ENCODE results near the gene GCK.
A peak's percentile ranks its signal among the peaks of the same experiment; 100 is the strongest.
"Not testable (repeated sequence)": the region's sequence is repeated elsewhere in the genome, so short reads cannot be mapped to it uniquely, and the experiment has no call there.

Gene GCK

DNA sequence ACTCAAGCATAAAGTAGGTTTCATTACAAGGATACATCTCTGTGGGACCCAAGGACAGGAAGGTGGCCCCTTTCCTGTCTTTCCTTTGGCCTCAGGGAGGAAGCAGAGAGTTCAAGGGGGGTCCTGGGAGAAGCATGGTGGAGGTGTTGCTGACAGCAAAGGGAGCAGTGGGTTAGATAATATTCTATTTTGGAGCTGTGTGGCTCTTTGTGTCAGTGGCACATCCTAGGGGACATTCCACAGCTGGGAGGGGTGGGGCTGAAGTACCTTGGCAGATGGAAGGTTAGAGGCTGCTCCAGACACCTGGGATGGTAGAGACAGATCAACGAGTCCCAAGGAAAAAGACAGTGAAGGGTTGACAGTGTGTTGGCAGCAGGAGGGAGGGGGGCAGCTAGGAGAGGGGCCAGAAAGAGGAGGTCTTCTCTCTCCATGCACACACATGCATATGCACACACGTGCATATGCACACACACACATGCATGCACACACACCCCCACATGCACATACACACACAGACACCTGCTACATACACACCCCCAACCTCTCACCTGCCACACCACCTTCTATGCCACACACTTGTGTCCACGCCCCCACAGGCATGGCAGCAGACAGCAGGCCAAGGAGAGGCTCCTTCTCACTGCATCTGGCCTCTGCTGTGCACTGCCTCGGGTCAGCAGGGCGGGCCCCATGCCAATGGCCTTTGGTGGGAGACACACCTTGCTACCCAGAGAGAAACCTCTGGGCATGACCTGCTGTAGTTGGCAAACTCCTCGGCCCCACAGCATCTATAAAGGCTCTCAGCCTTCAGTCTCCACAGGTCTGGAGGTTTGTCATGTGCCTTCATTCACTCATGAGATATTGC lies 60.3 kb downstream of the GCK start:
- H3K36me3 ChIP-seq (ENCODE audit: insufficient read depth, low read length): no peaks in the 10 kb centered on the region
- H3K27me3 ChIP-seq (ENCODE audit: control insufficient read depth in 1 of 2, insufficient read depth in 2 of 2, low read length in 2 of 2): no peaks in the 10 kb centered on the region
- H3K27ac ChIP-seq (ENCODE audit: low read depth, low read length): no peak overlapping the region
- no peak overlapping the region for H3K4me3 ChIP-seq (ENCODE audit: low read depth in 1 of 2, low read length in 2 of 2)
- no peaks in the 10 kb centered on the region for H3K4me1 ChIP-seq (ENCODE audit: insufficient read depth, low read length)
- no peak overlapping the region for H3K9ac ChIP-seq (ENCODE audit: low read length)
- H3K9me3 ChIP-seq (ENCODE audit: low read length): no peaks in the 10 kb centered on the region

DNA sequence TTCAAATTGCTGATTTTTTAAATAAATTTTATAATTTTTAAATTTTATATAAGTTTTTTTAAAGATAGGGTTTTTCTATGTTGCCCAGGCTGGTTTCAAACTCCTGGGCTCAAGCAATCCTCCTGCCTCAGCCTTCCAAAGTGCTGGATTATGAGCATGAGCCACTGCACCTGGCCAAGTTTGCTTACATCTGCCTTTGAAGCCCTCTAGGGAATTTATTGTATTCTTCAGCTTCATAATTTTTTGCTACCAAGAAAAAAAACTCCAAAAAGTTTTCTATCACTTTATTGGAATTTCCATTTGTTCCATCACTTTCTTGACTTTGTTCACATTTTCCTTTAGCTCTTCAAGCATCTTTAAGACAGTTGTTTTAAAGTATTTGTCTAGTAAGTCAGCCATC lies 62.1 kb downstream of the GCK start:
- Histone ChIP-seq H3K36me3 (ENCODE audit: insufficient read depth, low read length) (no peaks in the 10 kb centered on the region), H3K27me3 (ENCODE audit: control insufficient read depth in 1 of 2, insufficient read depth in 2 of 2, low read length in 2 of 2) (no peaks in the 10 kb centered on the region), H3K4me3 (ENCODE audit: low read depth in 1 of 2, low read length in 2 of 2) (no peak overlapping the region), H3K27ac (ENCODE audit: low read depth, low read length) (no peak overlapping the region), H3K4me1 (ENCODE audit: insufficient read depth, low read length) (peaks cover 8% of the 10 kb centered on the region), H3K9me3 (ENCODE audit: low read length) (no peaks in the 10 kb centered on the region), H3K9ac (ENCODE audit: low read length) (no peak overlapping the region)

DNA sequence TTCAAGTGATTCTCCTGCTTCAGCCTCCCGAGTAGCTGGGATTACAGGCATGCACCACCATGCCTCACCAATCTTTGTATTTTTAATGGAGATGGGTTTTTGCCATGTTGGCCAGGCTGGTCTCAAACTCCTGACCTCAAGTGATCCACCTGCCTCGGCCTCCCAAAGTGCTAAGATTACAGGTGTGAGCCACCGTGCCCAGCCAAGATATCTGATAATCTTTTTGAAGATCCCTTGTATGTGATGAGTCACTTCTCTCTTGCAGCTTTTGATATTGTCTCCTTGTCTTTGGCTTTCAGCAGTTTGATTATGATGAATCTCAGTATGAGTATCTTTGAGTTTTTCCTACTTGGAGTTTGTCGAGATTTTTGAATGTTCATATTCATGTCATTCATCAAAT lies 62.7 kb downstream of the GCK start:
- not testable (repeated sequence) for H3K36me3 ChIP-seq (ENCODE audit: insufficient read depth, low read length); H3K27ac ChIP-seq (ENCODE audit: low read depth, low read length); H3K9ac ChIP-seq (ENCODE audit: low read length); H3K9me3 ChIP-seq (ENCODE audit: low read length); H3K27me3 ChIP-seq (ENCODE audit: control insufficient read depth in 1 of 2, insufficient read depth in 2 of 2, low read length in 2 of 2); H3K4me3 ChIP-seq (ENCODE audit: low read depth in 1 of 2, low read length in 2 of 2)
- peaks cover 14% of the 10 kb centered on the region for H3K4me1 ChIP-seq (ENCODE audit: insufficient read depth, low read length)

DNA sequence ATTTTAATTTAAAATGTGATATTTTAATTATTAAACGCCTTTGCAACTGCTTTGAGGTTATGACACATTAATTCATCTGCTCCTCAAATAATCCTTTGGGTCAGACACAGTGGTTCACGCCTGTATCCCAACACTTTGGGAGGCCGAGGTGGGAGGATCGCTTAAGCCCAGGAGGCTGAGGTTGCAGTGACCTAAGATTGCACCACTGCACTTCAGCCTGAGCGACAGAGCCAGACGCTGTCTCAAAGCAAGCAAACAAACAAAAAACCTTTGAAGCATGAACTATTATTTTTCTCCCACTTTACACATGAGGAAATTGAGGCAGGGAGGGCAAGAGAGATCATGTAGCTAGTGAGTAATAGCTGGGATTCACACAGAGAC lies 64.4 kb downstream of the GCK start:
- Histone ChIP-seq H3K27ac (ENCODE audit: low read depth, low read length) (no peak overlapping the region), H3K4me1 (ENCODE audit: insufficient read depth, low read length) (peaks cover 16% of the 10 kb centered on the region), H3K9ac (ENCODE audit: low read length) (no peak overlapping the region), H3K36me3 (ENCODE audit: insufficient read depth, low read length) (peaks cover 18% of the 10 kb centered on the region), H3K27me3 (ENCODE audit: control insufficient read depth in 1 of 2, insufficient read depth in 2 of 2, low read length in 2 of 2) (no peaks in the 10 kb centered on the region), H3K9me3 (ENCODE audit: low read length) (no peaks in the 10 kb centered on the region), H3K4me3 (ENCODE audit: low read depth in 1 of 2, low read length in 2 of 2) (no peak overlapping the region)

DNA sequence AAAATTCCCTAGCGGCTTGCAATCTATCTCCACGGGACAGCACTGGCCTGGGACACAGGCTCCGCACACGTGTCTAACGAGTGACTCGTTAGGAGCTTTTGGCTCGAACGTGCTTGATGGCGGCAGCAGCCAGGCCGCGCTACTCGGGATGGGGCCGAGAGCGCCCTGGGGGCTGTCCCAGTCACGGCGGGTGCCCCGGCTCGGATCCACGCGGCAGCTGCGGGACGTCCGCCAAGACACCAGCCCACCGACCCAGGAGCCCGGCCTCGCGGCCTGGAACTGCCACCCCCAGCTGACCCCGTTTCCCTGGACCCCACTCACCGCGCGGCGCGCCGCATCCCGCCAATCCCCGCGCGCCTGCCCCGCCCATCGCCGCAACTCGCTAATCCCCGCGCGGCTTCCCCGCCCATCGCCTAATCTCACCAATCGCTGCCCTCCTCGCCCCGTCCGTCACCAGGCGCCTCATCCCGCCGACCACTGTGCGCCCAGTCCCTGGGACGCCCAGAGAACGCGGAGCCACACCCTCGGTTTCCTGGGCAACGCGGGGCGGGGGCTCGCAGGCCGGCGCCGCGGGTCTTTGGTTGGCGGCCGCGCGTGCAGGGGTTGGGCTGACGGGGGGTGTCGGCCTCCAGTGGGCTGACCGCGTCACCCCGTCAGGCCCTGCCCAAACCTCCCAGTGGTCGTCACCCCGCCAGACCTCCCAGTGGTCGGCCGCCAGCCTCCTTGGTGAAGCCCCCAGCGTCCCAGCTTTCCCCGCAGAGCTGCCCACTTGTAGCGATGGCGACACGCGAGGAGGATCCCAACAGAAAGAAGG lies 65.8 kb downstream of the GCK start, which contains the start of gene POLD2:
TSS of gene POLD2 (minus strand) at position 359 of the 814 bp plus-strand sequence. CDS start 1,495 bp downstream, outside the sequence.
- Histone ChIP-seq H3K9ac (ENCODE audit: low read length) (peak within 1 kb of the TSS; percentile 61), H3K27ac (ENCODE audit: low read depth, low read length) (peak within 1 kb of the TSS; percentile 82), H3K9me3 (ENCODE audit: low read length) (no peaks in the 10 kb centered on the region), H3K36me3 (ENCODE audit: insufficient read depth, low read length) (peaks cover 26% of the 10 kb centered on the region), H3K27me3 (ENCODE audit: control insufficient read depth in 1 of 2, insufficient read depth in 2 of 2, low read length in 2 of 2) (no peaks in the 10 kb centered on the region), H3K4me1 (ENCODE audit: insufficient read depth, low read length) (peaks cover 16% of the 10 kb centered on the region), H3K4me3 (ENCODE audit: low read depth in 1 of 2, low read length in 2 of 2) (peak within 1 kb of the TSS; percentile 81 to 86)

DNA sequence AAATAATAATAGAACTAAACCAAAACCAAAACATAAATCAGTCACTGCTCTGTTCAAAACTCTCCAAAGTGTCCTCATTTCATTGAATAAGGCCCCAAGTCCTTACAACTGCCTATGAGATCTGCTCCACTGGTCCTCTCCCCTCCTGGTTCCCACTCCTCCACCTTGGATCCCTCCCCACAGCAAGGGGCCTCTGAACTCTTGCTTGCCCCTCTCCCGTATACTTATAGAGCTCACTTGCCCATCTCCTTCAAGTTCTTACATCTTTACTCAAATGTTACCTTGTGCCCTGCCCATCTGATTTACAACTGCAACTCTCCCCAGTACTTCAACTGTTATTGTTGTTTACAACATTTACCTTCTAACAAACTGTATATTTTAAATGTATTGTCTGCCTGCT lies 66.7 kb downstream of the GCK start:
- Histone ChIP-seq H3K9ac (ENCODE audit: low read length) (peak overlapping the region; percentile 61), H3K27me3 (ENCODE audit: control insufficient read depth in 1 of 2, insufficient read depth in 2 of 2, low read length in 2 of 2) (no peaks in the 10 kb centered on the region), H3K27ac (ENCODE audit: low read depth, low read length) (peak overlapping the region; percentile 82), H3K36me3 (ENCODE audit: insufficient read depth, low read length) (peaks cover 27% of the 10 kb centered on the region), H3K9me3 (ENCODE audit: low read length) (no peaks in the 10 kb centered on the region), H3K4me1 (ENCODE audit: insufficient read depth, low read length) (peaks cover 16% of the 10 kb centered on the region), H3K4me3 (ENCODE audit: low read depth in 1 of 2, low read length in 2 of 2) (peak overlapping the region; percentile 58 to 81)

DNA sequence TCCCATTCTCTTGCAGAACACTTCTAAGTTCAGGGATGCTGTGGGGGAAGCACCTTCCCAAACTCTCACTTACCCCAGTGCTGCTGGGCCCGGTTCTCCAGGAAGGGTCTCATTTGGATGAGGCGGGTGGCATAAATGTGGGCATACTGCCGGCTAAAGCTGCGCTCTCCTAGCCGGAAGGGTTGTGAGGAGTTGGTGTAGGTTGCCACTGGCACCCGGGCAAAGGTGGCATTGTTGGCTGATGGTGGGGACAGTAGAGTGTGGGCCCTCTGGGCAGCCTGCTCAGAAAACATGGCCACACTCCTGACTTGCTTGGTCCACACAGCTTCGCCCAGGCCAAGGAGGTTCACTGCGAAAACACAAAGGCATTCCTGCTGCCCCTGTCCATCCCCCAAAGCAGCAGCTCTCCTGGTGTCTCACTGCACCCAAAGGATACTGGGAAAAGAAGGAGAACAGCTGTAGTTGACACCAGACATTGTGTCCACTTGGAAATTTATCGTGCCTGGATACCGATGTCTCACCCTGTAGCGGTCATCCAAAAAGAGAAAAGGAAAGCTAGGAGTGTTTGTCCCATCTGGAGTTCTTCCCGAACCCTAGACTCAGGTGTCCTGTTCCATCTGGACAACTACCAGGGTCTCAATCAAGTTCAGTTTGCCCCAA lies 67.3 kb downstream of the GCK start:
- Histone ChIP-seq H3K9me3 (ENCODE audit: low read length) (no peaks in the 10 kb centered on the region), H3K9ac (ENCODE audit: low read length) (no peak overlapping the region), H3K36me3 (ENCODE audit: insufficient read depth, low read length) (peaks cover 34% of the 10 kb centered on the region), H3K4me1 (ENCODE audit: insufficient read depth, low read length) (peaks cover 16% of the 10 kb centered on the region), H3K27me3 (ENCODE audit: control insufficient read depth in 1 of 2, insufficient read depth in 2 of 2, low read length in 2 of 2) (no peaks in the 10 kb centered on the region), H3K27ac (ENCODE audit: low read depth, low read length) (no peak overlapping the region), H3K4me3 (ENCODE audit: low read depth in 1 of 2, low read length in 2 of 2) (no peak overlapping the region)

DNA sequence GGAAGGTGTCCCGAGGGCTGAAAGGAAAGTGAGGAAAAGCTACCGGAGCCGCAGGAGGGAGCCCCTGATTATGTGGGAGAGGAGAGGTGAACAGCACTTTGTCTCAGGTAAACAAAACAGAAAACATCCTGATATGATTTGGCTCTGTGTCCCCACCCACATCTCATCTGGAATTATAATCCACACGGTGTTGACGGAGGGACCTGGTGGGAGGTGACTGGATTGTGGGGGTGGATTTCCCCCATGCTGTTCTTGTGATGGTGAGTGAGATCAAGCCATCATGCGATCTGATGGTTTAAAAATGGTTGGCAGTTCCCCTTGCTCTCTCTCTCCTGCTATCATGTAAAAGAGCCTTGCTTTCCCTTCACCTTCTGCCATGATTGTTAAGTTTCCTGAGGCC lies 68.8 kb downstream of the GCK start:
- H3K27ac ChIP-seq (ENCODE audit: low read depth, low read length): no peak overlapping the region
- H3K9ac ChIP-seq (ENCODE audit: low read length): no peak overlapping the region
- peaks cover 47% of the 10 kb centered on the region for H3K36me3 ChIP-seq (ENCODE audit: insufficient read depth, low read length)
- H3K4me3 ChIP-seq (ENCODE audit: low read depth in 1 of 2, low read length in 2 of 2): no peak overlapping the region
- no peaks in the 10 kb centered on the region for H3K9me3 ChIP-seq (ENCODE audit: low read length)
- no peaks in the 10 kb centered on the region for H3K27me3 ChIP-seq (ENCODE audit: control insufficient read depth in 1 of 2, insufficient read depth in 2 of 2, low read length in 2 of 2)
- peaks cover 16% of the 10 kb centered on the region for H3K4me1 ChIP-seq (ENCODE audit: insufficient read depth, low read length)

DNA sequence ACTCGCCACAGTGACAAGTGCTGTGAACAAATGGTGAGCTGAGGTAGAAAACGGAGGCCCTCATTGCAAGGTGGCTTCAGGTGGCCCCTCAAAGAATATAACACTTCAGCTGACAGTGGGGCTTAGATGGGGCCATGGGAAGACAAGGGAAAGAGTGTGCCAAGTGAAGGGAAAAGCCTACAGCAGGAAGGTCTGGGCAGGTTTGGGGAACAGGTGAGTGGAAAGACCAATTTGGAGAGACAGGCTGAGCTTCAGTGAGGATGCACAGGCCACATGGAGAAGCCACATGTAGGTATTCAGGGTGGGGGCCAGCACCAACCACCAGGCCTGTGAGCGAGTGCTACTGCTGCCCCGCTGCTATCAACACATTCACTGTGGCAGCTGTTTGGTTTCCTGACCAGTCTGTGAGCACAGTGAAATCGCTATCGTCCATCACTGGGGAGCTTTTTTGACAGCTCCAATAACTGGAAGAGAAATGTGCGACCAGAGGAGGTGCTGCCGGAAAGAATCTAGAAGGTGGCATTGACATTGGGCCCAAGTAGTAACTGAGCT lies 69.3 kb downstream of the GCK start:
- Histone ChIP-seq H3K4me1 (ENCODE audit: insufficient read depth, low read length) (peaks cover 16% of the 10 kb centered on the region), H3K27me3 (ENCODE audit: control insufficient read depth in 1 of 2, insufficient read depth in 2 of 2, low read length in 2 of 2) (no peaks in the 10 kb centered on the region), H3K36me3 (ENCODE audit: insufficient read depth, low read length) (peaks cover 52% of the 10 kb centered on the region)

DNA sequence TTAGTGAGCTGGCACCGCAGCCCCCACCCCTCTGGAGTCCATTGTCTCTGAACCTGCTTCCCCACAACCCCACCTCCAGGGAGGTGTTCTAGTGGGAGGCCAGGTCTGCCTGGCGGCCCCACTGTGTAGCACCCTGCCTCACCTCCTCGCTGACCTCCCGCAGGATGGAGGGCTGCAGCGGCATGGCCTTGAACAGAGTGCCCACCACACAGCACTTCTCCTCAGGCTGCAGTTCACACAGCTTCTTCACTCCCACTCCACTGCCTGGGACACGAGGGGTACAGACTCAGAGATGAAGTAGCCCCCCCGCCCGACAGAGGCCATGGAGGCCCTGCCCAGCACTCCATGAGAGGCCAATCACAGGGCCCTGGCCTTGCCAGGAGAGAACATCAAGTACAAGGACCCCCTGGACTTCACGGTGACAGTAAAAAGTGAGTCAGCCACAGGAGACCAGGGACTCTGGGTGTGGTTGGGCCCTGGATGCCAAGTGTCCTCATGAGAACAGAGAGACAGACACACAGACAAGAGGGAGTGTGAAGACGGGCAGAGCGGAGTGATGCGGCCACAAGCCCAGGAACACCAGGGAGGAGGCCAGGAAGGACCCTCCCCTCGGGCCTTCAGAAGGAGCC lies 71.3 kb downstream of the GCK start:
- no peaks in the 10 kb centered on the region for H3K9me3 ChIP-seq (ENCODE audit: low read length)
- H3K27me3 ChIP-seq (ENCODE audit: control insufficient read depth in 1 of 2, insufficient read depth in 2 of 2, low read length in 2 of 2): no peaks in the 10 kb centered on the region
- peaks cover 16% of the 10 kb centered on the region for H3K4me1 ChIP-seq (ENCODE audit: insufficient read depth, low read length)
- H3K27ac ChIP-seq (ENCODE audit: low read depth, low read length): no peak overlapping the region
- peaks cover 54% of the 10 kb centered on the region for H3K36me3 ChIP-seq (ENCODE audit: insufficient read depth, low read length)
- no peak overlapping the region for H3K4me3 ChIP-seq (ENCODE audit: low read depth in 1 of 2, low read length in 2 of 2)
- H3K9ac ChIP-seq (ENCODE audit: low read length): no peak overlapping the region

More for the DNA sequence above, 69.3 kb downstream of the GCK start:
- H3K9me3 ChIP-seq (ENCODE audit: low read length): no peaks in the 10 kb centered on the region
- H3K27ac ChIP-seq (ENCODE audit: low read depth, low read length): no peak overlapping the region
- no peak overlapping the region for H3K4me3 ChIP-seq (ENCODE audit: low read depth in 1 of 2, low read length in 2 of 2)
- no peak overlapping the region for H3K9ac ChIP-seq (ENCODE audit: low read length)

Data from muscle layer of colon (tissue), 2 donors.